VCaP (cell line): ENCODE results near the gene FMNL3.
"Not testable (repeated sequence)": the region's sequence is repeated elsewhere in the genome, so short reads cannot be mapped to it uniquely, and the experiment has no call there.

ENCODE experiments used
- H3K27ac ChIP-seq: fragments of 450-650 bp; 2 replicates; pipeline ENCODE4 v1.5.1; 2017
- CTCF ChIP-seq: fragments of 450-650 bp; conservative IDR thresholded peaks from 2 replicates; pipeline ENCODE4 v1.5.1; 2017; ENCODE audit warnings: mild to moderate bottlenecking, moderate library complexity

FMNL3 gene

GRCh38 chr12:49728446-49728845, 21.2 kb upstream of the FMNL3 start:
- H3K27ac ChIP-seq: no peak overlapping the region
- no peak for TF ChIP-seq CTCF

- not testable (repeated sequence) for H3K27ac ChIP-seq
Observed at GRCh38 chr12:49721355-49721754, 14.2 kb upstream of the FMNL3 start.

GRCh38 chr12:49720214-49720613, 13.0 kb upstream of the FMNL3 start:
- peak; percentile 30; the same call in 1 of the 2 replicates for TF ChIP-seq CTCF
- no peak overlapping the region for H3K27ac ChIP-seq

DNA sequence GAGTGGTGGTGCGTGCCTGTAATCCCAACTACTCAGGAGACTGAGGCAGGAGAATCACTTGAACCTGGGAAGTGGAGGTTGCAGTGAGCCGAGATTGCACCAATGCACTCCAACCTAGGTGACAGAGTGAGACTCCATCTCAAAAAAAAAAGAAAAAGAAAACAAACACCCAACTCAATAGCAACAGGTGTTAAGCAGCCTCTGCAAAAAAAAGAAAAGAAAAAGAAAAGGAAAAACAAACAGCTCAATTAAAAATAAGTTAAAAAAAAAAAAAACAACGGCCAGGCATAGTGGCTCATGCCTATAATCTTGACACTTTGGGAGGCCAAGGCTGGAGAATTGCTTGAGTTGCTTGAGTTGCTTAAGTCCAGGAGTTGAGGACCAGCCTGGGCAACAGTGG, 10.6 kb upstream of the FMNL3 start:
- not testable (repeated sequence) for H3K27ac ChIP-seq

GRCh38 chr12:49716553-49716952, 9.3 kb upstream of the FMNL3 start:
- TF ChIP-seq CTCF: no peak
- no peak overlapping the region for H3K27ac ChIP-seq

GRCh38 chr12:49713952-49714351, 6.7 kb upstream of the FMNL3 start:
- H3K27ac ChIP-seq: not testable (repeated sequence)

DNA sequence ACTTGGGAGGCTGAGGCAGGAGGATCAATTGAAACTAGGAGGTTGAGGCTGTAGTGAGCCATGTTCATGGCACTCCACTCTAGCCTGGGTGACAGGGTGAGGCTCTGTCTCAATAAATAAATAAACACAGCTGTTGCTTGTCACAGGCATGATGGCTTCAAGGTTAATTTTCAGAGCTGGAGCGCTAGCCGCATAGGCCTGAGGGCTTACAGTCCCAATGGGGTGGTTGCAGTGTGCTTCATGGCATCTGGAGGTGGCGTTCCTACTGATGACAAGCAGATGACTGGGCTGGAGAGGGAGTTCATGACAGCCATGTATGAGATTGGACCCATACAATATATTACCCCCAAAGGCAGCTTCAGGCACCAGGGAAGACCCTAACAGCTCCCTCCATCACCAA, 1.6 kb upstream of the FMNL3 start:
- H3K27ac ChIP-seq: no peak overlapping the region
- TF ChIP-seq CTCF: no peak

DNA sequence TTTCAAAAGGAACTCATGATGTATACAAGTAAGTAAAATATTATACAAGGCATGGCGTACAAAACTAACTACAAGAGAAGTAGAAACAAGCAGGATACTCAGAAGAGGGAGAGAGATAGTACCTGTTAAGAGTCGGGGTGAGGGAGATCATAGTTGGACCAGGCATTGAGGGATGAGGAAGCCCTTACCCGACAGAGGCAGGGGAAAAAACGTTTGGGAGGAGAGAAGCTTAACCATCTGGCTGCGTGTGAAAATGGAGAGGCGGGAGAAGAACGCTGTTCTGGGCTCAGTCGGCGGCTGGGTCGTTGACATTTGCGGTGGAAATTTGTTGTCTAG, 575 bp upstream of the FMNL3 start:
- TF ChIP-seq CTCF: no peak; the same call in none of the 2 replicates
- no peak overlapping the region; the same call in 1 of the 2 replicates for H3K27ac ChIP-seq

DNA sequence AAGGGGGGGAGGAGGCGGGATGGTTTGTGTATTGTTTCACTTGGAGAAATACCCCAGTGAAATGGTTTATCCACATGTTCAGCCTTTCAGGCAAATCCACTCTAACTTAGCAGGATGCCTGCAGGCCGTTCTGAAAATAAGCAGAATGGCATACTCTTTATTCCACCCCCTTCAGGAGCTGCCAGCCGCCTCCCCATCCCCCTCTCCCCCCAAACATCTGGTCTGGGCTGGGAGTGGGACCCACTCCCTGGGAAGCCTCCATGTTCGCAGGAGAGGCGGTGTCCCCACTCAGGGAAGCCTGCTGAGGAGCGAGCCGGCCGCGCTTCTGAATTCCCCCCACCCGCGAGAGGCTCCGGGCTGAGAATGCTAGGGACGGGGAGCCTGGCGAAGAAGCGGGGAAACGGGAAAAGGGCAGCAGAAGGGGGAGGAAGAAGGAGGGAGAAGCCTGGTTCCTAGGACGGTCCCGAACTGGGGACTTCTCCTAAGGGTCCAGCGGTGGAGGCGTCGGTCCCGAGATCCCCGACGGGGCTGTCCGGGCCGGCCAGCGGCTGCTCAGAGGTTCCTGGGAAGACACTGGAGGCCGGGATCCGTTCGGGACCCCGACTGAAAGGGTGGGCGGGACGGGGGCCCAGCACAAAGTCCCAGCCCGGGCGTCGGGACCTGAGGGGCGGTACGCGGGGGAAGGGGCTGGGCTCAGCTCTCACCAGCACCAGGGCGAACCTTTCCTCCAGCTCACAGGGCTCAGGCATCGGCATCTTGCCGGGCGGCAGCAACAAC, 666 bp downstream of the FMNL3 start:
- no peak for TF ChIP-seq CTCF
- H3K27ac ChIP-seq: peak overlapping the region; percentile 68; the same call in 1 of the 2 replicates
